NCI-H748 treated with DMSO at 0.1 percent for 48 hours (cell line): ENCODE data around the gene CXorf65.

Experiments used
- DNase-seq: peaks from one replicate; lab custom pipeline; 2025; lab: John Stamatoyannopoulos, UW

The CXorf65 gene

GRCh38 chrX:71105628-71106027 is 912 bp downstream of the CXorf65 start:
- no peak for DNase-seq

- no peak for DNase-seq
Measured at GRCh38 chrX:71103110-71103983, 3.2 kb downstream of the CXorf65 start.

DNA sequence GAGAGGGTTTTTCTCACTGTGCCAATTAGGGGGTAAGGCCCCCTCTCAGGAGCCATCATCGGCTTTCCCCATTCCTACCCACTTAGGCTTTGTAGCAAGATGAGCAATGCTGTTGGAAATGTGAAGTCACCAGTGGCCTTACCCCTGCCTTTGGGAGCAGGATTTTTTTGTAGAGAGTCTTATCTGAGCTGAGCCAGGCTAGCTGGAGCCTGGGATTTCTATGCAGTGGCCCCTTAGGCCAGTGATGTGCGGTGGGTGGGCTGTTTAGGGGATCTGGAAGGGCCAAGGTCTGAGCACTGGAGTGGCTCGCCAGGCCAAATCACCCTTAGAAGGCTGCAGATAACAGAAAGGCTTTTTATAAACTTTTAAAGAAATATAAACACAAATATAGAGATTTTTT is 4.2 kb downstream of the CXorf65 start:
- DNase-seq = no peak

DNA sequence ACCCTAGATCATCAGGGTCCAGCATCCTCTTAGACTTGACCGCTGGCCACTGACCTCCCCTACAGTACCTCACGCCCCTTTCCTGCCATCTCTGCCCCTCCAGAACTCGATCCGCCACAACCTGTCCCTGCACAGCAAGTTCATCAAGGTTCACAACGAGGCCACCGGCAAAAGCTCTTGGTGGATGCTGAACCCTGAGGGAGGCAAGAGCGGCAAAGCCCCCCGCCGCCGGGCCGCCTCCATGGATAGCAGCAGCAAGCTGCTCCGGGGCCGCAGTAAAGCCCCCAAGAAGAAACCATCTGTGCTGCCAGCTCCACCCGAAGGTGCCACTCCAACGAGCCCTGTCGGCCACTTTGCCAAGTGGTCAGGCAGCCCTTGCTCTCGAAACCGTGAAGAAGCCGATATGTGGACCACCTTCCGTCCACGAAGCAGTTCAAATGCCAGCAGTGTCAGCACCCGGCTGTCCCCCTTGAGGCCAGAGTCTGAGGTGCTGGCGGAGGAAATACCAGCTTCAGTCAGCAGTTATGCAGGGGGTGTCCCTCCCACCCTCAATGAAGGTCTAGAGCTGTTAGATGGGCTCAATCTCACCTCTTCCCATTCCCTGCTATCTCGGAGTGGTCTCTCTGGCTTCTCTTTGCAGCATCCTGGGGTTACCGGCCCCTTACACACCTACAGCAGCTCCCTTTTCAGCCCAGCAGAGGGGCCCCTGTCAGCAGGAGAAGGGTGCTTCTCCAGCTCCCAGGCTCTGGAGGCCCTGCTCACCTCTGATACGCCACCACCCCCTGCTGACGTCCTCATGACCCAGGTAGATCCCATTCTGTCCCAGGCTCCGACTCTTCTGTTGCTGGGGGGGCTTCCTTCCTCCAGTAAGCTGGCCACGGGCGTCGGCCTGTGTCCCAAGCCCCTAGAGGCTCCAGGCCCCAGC is 5.7 kb downstream of the CXorf65 start:
- DNase-seq = no peak

- no peak for DNase-seq
Measured at GRCh38 chrX:71099736-71100135, 6.8 kb downstream of the CXorf65 start.

GRCh38 chrX:71098951-71099506 is 7.5 kb downstream of the CXorf65 start:
- DNase-seq = no peak

DNA sequence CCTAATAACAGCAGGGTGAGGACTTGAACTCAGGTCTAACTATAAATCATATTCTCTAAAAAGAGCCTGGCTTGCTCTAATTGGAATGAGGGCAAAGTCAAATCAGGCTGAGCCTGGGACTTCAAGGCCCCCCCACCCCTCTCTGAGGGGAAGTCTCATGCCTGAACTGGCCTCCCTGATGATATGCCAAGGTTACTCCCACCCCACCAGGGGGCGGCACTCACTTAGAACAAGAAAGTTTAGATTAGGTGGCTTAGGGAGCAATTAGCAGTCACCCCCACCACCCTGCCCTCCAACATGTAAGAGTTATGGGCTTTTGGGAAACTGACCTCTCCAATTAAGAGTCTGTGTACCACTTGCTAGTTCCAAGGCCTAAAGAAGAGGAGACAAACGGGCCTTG is 8.2 kb downstream of the CXorf65 start:
- DNase-seq = no peak

- DNase-seq = no peak
Measured at GRCh38 chrX:71096760-71097032, 9.8 kb downstream of the CXorf65 start.

DNA sequence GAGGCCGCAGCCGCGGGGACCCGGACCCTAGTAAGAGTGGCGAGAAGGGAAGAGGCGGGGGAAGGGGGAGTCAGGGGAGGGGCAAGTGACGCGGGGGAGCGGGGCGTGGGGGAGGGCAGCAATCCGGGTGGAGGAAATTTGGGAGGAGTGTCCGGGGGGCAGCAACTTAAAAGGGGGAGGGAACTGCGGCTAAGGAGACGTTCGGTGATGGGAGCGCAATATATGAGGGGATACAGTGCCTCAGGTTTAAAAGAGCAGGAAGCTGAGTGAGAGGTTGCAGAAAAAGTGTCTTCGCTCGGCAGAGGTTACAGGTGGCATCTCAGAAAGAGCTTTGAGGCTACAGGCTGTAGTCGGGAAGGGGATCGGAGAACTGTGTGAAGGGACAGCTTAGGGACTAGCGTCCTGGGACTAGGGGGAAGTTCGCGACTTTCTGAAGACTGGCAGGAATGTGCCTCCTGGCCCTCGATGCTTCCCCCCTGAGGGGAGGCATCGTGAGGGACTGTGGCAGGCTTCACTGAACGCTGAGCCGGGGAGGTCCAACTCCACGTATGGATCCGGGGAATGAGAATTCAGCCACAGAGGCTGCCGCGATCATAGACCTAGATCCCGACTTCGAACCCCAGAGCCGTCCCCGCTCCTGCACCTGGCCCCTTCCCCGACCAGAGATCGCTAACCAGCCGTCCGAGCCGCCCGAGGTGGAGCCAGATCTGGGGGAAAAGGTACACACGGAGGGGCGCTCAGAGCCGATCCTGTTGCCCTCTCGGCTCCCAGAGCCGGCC is 10.4 kb downstream of the CXorf65 start:
- DNase-seq = peak; percentile 27

- peak; percentile 61 for DNase-seq
Measured at GRCh38 chrX:71095555-71095980, 11.0 kb downstream of the CXorf65 start, which contains the start of gene FOXO4. TSS of gene FOXO4 (plus strand) at chrX:71095851. CDS start at chrX:71096529, 678 bp downstream.

GRCh38 chrX:71095033-71095432 is 11.5 kb downstream of the CXorf65 start:
- no peak for DNase-seq

DNA sequence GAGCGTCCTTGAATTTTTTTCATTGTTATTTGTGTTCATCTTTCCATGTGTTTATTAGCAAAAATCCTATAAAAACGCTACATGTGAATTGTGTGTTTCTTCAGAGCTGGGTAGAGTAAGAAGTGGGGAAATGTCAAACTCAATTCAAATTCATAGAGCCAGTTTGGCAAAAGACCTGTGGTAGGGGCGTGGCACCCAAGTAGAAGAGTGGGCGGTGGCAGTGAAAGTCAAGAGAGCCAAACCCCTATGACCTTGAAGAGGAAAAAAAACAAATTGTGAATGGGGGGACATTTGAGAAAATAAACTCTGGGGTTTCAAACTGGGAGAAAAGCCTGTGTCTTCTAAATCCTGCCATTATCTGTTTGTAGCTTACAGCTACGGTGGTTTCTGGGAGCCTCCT is 15.3 kb downstream of the CXorf65 start:
- DNase-seq = no peak

DNA sequence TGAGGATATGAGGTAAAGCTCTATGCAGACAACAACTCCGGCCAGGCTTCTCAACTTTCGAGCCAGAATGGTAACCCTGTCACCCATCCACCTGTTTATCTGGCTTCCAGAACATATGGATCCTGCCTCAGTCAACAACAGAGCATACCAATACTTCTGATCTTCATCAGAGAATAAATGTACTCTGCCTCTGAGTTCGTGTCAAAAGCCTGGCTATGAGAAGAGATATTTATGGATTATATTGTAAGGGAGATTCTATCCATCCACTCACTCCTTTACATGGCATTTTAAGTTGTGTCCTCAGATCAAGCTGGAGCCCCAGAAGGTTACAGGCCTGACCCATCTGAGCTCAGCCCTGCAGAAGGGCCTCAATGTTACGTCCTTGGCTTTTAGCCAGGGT is 20.6 kb downstream of the CXorf65 start:
- DNase-seq = no peak

GRCh38 chrX:71082822-71083221 is 23.7 kb downstream of the CXorf65 start:
- no peak for DNase-seq

DNA sequence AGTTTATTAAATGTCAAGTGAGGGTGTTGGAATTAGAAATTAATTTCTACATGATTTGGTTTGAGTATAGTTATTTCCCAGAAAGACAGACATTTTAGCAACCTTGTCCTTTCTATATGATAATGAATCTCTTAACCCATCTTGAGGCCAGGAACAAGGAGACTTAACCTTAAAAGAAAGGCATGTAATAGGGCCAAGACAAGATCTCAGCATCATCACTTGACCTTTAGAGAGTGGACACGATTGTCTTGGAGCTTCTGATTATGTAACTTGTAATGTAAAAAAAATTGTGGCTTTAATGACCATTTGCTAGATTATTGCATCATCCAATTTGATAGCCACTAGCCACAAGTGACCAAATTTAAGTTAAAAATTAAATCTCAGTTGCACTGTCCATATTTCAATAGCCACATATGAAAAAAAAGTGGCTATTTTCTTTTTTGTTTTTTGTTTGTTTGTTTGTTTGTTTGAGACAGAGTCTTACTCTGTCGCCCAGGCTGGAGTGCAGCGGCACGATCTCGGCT is 24.4 kb downstream of the CXorf65 start:
- DNase-seq = no peak

GRCh38 chrX:71081330-71082123 is 25.0 kb downstream of the CXorf65 start:
- no peak for DNase-seq

DNA sequence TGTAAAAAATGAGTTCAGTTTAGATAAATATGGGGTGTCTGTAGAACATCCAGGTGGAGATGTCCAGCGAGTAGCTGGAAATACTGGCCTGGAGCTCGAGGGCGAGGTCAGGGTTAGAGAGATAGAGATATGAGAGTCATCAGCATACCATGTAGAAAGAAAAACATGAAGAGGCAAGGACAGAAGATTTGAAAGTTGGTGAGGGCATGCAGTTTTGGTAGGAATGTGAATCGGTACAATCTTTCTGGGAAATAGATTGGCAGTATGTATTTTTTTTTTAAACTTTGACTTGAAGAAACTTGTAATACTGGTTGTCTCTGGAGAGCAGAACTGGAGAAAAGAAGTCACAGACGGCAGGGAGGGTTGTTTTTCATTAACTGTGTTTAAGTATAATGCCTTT is 36.0 kb downstream of the CXorf65 start:
- DNase-seq = no peak

DNA sequence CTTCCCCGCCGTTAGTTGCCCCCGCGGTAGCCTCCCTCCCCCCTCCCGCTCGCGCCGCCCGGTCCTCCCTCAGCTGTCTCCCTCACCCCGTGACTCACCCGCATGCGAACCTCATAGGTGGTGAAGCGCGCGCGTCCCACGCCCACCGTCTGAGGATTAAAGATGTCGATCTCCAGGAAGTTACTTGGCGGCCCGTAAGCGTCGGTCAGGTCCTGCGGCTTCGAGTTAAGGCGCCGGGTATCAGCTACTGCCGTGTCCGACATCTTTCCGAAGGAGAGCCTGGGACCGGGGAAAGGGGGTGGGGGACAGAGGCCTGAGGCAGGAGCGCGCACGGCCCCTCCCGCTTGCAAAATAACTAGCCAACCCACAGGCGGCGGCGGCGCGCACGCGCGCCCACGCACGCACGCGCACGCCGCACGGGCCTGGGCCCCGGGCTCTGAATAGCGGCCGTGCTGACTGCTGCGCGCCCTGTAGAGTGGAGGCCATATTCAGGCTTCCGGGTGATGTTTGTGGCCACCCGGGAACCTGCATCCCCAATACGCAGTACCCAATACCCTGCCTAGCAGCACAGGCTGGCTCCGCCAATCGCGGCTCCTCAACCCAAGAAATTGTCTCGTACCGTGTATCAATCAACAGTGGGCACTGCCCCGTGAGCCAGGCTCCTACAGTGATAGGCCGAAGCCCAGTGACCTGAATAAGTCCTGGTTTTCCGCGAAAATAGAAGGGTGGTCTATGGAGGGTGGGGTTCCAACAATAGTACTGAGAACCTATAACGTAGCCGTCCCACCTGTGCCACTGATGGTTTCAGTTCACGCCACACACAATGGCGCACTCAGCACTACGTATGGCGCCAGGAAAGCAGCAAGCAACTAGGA is 38.3 kb downstream of the CXorf65 start, which contains the start of gene SNX12:
Gene SNX12 (minus strand): TSS at position 291 of the 875 bp plus-strand sequence. CDS start 28 bp downstream, at position 263.
- DNase-seq = peak; percentile 85

DNA sequence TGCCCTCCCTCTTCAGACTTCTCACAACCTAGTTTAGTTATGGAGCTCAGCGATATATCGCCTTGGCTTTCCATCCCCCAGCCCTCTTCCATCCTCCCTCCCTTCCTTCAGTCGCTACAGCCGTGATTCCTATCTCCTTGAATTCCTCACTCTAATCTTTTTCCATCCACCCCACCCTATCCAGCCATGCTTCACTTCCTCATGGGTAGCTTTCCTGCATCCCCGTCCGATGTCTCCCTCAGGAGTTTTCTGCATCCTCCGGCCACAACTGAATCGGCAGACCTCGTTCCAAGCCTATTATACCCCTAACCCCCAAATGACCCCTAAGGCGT is 38.9 kb downstream of the CXorf65 start:
- DNase-seq = no peak

GRCh38 chrX:71067089-71067488 is 39.5 kb downstream of the CXorf65 start:
- no peak for DNase-seq
